ENCODE data around the gene PFKFB4.

The PFKFB4 gene

GRCh38 chr3:48595075-48595525, 38.5 kb upstream of the PFKFB4 start, which contains the start of gene COL7A1:
COL7A1 (minus strand) TSS chr3:48595329; CDS start chr3:48595159, 170 bp downstream.
- in situ Hi-C loops (cut with HindIII; ENCODE audit: low pct_ligation_motif_present, low sequenced_read_pairs): no loop called here

GRCh38 chr3:48594417-48595049, 37.9 kb upstream of the PFKFB4 start:
- DNase-seq: no peak
- peaks cover 14% of the 10 kb centered on the region for H3K36me3 ChIP-seq (replicated peaks)
- peak overlapping the region; percentile 65 for H3K4me3 ChIP-seq (ENCODE audit: low read depth, low read length)
- in situ Hi-C loops (cut with HindIII; ENCODE audit: low pct_ligation_motif_present, low sequenced_read_pairs): no loop called here
- no peak overlapping the region for H3K27ac ChIP-seq
- TF ChIP-seq, protein P1, sequence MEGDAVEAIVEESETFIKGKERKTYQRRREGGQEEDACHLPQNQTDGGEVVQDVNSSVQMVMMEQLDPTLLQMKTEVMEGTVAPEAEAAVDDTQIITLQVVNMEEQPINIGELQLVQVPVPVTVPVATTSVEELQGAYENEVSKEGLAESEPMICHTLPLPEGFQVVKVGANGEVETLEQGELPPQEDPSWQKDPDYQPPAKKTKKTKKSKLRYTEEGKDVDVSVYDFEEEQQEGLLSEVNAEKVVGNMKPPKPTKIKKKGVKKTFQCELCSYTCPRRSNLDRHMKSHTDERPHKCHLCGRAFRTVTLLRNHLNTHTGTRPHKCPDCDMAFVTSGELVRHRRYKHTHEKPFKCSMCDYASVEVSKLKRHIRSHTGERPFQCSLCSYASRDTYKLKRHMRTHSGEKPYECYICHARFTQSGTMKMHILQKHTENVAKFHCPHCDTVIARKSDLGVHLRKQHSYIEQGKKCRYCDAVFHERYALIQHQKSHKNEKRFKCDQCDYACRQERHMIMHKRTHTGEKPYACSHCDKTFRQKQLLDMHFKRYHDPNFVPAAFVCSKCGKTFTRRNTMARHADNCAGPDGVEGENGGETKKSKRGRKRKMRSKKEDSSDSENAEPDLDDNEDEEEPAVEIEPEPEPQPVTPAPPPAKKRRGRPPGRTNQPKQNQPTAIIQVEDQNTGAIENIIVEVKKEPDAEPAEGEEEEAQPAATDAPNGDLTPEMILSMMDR (IDR thresholded peaks at IDR 0.05; ENCODE audit: low read depth, low read length, missing control alignments): no peak
- no peaks in the 10 kb centered on the region for H3K27me3 ChIP-seq (replicated peaks)

More at GRCh38 chr3:48595075-48595525, 38.5 kb upstream of the PFKFB4 start, which contains the start of gene COL7A1:
- peaks cover 19% of the 10 kb centered on the region for H3K36me3 ChIP-seq (replicated peaks)
- H3K4me3 ChIP-seq (ENCODE audit: low read depth, low read length): peak within 1 kb of the TSS; percentile 65
- TF ChIP-seq, protein P1 (IDR thresholded peaks at IDR 0.05; ENCODE audit: low read depth, low read length, missing control alignments): no peak
- no peak for DNase-seq
- H3K27me3 ChIP-seq (replicated peaks): no peaks in the 10 kb centered on the region
- H3K27ac ChIP-seq: peak within 1 kb of the TSS; percentile 27

DNA sequence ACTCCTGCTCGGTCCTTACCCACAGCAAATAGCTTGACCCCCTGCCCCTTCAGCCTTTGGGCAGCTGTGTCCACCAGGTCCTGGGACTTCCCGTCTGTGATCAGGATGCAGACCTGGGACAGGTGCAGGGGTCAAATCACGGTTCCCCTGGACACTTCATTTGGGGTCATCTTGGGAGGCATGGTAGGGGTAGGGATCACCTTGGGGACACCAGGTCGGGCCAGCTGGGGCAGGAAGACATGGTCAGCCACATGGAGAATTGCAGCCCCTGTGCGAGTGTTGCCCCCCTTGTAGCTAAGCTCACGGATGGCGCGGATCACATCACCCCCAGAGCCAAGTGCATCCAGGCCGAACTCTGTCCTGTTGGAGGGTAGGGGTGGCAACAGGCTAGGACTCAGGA, 36.7 kb upstream of the PFKFB4 start:
- Histone ChIP-seq H3K36me3 (replicated peaks) (peaks cover 8% of the 10 kb centered on the region), H3K27ac (no peak overlapping the region), H3K4me3 (ENCODE audit: low read depth, low read length) (peak overlapping the region; percentile 65), H3K27me3 (replicated peaks) (no peaks in the 10 kb centered on the region)
- TF ChIP-seq, protein P1 (IDR thresholded peaks at IDR 0.05; ENCODE audit: low read depth, low read length, missing control alignments): no peak
- in situ Hi-C loops (cut with HindIII; ENCODE audit: low pct_ligation_motif_present, low sequenced_read_pairs): no loop called here
- no peak for DNase-seq

- Histone ChIP-seq H3K36me3 (replicated peaks) (peaks cover 5% of the 10 kb centered on the region), H3K27me3 (replicated peaks) (no peaks in the 10 kb centered on the region), H3K4me3 (ENCODE audit: low read depth, low read length) (peak overlapping the region; percentile 33), H3K27ac (no peak overlapping the region)
- TF ChIP-seq, protein P1 (IDR thresholded peaks at IDR 0.05; ENCODE audit: low read depth, low read length, missing control alignments): no peak
- DNase-seq: no peak
- in situ Hi-C loops (cut with HindIII; ENCODE audit: low pct_ligation_motif_present, low sequenced_read_pairs): no loop called here
Observed at GRCh38 chr3:48592519-48593087, 36.0 kb upstream of the PFKFB4 start.

DNA sequence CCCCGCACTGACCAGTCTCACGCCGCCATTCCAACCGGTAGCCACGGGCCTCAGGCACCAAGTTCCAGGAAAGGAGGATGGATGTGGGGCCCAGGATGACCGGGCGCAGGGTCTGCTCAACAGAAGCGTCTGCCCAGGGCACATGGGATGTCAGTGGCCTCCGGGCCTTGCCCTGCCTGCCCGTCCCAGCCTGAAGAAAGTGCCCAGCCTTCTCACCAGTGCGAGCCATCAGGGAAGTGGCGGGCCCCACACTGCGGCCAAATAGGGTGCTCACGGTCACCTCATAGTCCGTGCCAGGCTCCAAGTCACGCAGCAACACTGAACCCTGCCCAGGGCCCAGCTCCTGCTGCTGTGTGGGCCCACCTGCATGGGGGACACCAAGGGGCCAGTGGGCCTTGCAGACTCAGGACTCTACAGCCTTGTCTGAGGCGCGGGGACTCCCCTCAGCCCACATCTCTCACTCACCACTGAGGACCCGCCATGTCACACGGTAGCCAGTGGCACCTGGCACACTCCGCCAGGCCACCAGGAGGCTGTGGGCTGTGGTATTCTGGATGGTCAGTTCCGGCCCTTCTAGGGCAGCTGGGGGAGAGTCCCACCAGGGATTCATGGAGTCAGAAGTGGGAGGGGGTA, 35.4 kb upstream of the PFKFB4 start:
- no peak overlapping the region for H3K4me3 ChIP-seq (ENCODE audit: low read depth, low read length)
- no peaks in the 10 kb centered on the region for H3K27me3 ChIP-seq (replicated peaks)
- no peak for DNase-seq
- TF ChIP-seq, protein P1 (IDR thresholded peaks at IDR 0.05; ENCODE audit: low read depth, low read length, missing control alignments): no peak
- in situ Hi-C loops (cut with HindIII; ENCODE audit: low pct_ligation_motif_present, low sequenced_read_pairs): no loop called here
- H3K36me3 ChIP-seq (replicated peaks): no peaks in the 10 kb centered on the region
- H3K27ac ChIP-seq: no peak overlapping the region

Measured in brain microvascular endothelial cell (primary cell).